Stimulated activated CD4-positive, alpha-beta T cell treated with anti-CD3 and anti-CD28 coated beads, Interleukin-4, amount 100 ng/mL, for 24 hours (primary cell): ENCODE results near the gene TK2.
"Not testable (repeated sequence)": the region's sequence is repeated elsewhere in the genome, so short reads cannot be mapped to it uniquely, and the experiment has no call there.

Experiments used
- DNase-seq: peaks from one replicate; pipeline ENCODE4 v3.0.0-alpha.2; 2020

Gene TK2

DNA sequence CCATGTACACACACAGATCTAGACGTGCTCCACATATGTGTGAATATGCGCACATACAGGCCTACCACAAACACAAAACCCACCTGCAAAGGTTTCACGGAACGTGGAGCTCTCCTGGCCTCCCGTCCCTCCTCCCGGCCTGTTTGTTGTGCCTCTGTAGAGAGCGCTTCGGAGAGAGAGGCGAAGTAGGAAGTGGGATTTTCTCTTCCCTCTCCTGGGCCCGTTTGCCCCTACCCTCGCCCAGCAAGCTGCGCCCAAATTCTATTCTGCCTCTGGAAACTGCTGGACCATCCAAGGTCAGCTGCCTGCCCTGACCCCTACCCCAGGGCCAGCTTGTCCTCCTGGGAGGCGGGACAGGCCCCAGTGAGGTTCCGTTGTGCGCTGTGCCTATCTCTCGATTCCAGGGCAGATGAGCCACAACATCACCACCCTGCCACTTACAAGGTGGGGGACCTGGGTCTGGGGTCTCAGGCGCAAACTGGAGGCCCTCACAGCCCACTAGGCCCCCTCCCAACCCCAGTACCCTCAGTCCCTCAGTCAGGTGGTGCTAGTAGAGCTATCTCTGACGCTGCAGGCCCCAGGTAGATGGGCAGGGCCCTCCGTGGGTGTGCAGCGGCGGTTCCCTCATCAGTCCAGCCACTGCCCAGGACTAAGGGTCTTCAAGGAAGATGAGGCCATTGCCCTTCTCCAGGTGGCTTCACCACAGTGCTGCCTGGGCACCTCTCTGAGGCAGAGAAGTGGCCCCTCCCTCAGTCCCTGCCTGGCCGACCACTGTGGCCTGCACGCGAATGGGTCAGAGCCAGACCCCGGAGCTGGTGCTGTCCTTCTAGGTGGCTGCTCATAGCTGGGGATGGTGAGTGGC is 68.6 kb downstream of the TK2 start:
- DNase-seq: no peak

DNA sequence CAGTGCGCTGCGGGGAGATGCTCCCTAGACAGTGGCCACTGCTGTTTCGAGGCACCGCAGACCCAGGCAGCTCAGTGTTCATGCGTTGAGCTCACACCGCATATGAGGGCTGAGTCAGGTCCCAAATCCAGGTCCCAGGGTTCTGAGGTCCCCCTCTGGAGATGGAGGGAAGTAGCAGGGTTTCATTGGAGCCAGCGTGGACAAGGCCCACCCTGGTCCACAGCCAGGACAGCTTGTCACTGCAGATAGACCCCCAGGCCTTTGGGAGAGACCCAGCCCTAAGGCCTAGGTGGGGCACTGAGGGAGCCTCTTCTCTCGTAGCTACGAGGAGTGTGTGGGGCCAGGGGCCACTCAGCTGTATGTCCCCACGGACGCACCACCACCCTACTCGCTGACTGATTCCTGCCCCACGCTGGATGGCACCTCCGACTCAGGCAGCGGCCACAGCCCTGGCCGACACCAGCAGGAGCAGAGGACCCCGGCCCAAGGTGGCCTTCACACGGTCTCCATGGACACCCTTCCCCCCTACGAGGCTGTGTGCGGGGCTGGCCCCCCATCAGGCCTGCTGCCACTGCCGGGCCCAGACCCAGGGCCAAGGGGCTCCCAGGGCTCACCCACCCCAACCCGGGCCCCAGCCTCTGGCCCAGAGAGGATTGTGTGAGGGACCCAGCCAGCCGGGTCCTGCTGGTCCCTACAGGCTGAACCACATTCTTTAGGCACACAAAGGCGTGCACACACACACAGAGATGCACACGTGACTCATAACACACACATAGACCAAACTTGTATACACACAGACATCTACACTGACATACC is 69.4 kb downstream of the TK2 start:
- DNase-seq: no peak

DNA sequence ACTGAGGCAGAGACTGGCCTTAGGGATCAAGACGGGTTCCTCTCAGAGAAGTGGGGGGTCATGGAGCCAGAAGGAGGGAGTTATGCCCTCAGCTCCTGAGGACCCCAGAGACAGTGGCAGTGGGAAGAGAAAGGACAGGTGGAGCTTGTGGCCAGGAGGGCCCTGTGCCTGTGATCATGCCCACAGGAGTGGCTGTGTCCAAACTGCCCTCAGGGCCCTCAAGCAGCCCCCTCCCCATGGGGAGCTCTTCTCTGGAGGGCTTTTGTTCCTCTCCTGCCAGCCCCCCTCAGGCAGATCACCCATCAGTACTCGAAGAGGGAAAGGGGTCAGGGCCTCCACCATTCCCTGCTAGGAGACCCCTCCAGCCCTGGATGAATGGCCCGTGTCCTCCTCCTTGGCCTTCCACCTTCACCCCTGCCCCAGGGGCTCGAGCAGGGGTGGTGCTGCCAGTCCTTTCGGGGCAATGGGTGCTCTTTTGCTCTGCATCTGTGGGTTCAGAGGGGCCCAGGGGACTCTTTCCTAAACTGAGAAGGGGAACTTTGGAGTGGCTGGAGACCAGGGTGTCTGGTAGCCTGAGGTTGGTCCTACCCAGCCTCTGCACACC is 70.2 kb downstream of the TK2 start:
- DNase-seq: no peak

DNA sequence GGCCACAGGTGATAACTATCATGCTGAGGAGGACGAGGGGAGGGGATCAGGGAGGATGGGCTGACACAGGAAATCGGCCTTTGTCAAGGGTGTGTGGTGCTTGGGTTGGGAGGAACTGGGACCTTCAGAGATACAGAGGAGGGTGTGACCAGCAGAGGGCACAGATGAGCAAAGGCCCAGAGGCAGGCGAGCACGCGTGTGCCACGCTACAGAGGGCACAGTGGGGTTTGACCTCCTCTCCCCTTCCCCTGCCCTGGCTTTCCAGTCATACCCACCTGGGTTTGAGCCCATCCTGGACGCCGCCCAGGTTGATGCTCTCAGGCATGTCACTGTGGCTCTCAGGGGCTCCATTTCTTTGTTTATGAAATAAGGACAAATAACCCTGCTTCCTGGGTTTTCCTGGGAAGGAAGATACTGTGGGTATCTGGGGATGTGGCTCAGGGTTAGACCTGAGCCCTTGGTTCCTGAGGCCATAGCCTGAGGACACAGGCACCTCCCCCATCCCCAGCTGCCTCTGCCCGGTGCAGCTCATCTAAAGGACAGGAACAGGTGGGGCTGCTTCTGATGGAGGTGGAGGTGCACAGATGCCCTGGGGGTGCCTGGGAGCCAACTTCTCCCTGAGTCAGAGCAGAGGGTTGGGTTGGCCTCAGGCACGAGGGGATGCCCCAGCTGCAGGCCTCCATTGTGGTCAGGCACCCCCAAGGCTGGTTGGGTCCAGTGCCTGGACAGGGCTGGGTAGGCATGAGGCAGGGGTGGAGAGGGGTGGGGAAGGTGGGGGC is 71.0 kb downstream of the TK2 start:
- DNase-seq: peak; percentile 87

DNA sequence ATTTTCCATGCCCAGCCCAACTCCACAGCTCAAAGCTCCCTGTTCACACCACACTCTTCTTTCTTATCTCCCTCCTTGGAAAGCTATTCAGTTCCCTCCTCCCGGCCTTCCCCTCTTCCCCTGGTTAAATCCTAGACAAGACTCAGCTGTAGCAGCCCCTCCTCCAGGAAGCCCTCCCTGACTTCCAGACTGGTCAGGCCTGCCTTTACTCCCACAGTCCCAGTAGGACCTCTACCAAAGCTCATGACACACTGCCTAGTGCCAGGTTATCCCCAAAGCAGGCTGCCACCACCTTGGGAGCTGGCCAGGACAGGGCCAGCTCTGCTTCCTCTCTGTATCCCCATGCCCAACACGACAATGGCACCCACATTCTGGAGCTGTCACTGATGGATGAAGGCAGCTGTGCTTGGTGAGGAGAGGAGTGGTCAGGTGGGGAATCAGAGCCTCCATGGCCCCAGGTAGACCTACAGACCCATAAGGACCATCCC is 72.8 kb downstream of the TK2 start:
- no peak for DNase-seq

DNA sequence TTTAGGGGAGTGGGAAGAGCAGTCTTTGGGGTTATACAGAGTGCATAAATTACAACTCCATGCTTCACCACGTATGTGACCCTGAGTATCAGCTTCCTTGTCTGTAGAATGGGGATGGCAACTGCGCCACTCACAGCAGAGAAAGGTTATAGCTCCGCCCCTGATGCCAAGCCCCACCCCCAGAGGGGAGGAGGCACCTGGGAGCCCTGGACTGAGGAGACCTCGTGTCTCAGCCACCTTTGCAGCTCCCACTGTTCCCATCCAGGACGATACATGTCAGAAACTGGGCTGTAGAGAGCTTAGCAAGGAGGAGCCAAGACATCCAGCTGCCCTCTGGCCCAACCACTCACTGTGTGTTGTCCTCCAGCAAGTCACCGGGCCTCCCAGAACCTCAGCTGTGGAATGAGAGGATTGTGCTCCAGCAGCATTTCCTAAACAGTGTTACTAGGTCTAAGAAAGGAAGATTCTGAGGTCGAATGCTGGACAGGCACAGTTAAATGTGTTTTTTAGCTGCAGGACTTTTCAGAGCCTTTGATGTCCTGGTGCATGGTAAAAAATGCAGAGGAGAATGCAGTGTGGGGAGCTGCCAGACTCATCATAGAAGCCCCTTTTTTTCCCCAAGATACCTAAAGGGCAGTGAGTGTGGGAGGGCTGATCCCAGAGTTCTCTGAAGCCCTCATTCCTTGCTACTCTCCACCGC is 73.4 kb downstream of the TK2 start:
- DNase-seq: peak; percentile 53

DNA sequence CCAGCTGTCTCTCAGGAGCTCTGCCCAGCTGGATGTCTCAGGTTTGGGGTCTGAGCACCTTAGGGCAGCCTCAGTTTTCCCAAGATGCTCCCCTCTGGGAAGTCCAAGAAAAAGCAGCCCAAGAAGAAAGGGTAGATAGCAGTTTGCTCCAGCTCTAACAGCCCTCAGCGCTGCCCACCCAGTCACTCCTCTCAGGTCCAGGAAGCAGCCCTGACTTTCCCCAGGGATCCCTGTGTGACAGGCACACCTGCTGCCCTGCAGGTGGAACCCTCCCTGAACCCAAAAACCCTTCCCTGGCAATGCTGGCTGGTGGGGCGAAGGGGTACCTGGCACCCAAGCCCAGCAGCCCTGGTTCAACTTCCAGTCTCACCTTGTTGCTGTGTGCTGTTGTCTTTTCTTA is 74.7 kb downstream of the TK2 start:
- no peak for DNase-seq

DNA sequence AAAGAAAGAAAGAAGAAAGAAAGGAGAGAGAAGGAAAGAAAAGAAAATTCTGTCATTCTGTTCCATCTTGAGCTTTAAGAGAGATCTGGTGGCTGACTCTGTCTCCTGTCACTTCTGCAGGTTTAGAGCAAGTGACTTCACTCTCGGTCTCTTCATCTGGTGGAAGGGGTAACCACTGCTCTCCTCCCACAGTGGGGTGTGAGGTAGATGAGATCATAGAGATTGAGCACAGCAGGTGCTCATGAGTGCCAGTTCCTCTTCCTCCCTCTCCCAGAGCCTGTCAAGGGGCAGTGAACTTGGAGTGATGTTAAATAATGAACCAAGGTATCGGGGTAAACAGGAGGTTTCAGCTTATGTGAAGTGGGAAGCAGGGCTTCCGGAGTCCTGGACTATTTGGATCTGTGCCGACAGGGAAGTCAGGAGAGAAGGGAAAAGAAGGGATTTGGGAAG is 75.1 kb downstream of the TK2 start:
- peak; percentile 68 for DNase-seq

DNA sequence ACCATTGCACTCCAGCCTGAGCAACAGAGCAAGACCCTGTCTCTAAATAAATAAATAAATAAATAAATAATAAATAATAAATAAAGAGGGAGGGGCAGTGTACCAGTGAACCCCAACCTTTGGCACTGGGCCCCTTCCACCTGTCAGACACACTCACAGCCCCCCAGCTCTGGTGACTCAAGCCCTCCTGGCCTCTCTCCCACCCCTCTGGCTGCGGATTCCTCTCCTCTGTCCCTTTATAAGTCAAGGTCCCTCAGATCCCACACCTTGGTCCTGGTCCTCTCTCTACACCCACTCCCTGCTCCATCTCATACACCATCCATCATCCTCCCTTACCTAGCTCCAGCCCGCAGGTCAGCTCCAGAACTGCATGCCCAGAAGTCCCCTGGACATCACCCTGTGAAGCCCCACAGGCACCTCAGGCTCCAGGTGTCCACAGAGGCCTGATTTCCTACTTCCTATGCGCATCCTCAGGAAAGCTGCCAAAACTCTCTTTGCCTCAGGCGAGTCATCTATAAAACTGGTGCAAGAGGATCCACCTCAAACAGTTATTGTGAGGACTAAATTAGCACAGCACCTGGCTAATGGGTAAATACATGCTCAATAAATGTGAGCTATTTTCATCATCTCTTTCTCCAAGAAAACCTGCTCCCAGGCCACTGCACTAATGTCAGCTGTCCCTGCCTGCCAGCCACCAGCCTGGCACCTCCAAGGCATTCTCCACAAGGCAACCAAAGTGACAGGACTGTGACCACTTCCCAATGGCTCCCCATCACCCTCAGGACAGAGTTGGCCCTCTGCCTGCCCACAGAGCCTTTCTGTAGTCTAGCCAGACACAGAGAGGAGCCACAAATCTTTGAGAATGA is 76.0 kb downstream of the TK2 start:
- DNase-seq: no peak

DNA sequence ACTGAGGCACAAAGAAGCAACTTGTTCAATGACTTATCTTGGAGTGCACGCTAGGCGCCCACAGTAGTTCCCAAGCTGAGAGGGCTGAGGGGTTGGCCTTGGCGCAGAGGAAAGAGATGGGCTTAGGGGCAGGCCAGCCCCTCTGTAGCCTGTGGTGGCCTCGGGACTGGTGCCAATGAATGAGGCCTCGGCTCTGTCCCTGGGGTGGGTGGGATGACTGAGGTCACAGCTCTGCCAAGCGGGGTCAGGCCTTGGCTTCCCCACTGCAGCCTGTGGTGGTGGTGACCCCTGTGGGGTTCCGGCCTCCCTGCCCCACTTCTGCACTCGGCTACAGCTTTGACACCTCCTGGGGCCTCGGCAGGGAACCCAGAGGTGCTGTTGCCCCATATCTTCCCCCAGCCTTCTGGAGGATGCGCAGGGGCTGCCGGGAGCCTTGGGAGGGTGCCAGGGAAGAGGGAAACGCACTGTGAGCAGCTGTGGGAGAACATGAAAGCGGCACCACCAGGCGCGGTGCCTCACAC is 76.8 kb downstream of the TK2 start:
- DNase-seq: no peak

DNA sequence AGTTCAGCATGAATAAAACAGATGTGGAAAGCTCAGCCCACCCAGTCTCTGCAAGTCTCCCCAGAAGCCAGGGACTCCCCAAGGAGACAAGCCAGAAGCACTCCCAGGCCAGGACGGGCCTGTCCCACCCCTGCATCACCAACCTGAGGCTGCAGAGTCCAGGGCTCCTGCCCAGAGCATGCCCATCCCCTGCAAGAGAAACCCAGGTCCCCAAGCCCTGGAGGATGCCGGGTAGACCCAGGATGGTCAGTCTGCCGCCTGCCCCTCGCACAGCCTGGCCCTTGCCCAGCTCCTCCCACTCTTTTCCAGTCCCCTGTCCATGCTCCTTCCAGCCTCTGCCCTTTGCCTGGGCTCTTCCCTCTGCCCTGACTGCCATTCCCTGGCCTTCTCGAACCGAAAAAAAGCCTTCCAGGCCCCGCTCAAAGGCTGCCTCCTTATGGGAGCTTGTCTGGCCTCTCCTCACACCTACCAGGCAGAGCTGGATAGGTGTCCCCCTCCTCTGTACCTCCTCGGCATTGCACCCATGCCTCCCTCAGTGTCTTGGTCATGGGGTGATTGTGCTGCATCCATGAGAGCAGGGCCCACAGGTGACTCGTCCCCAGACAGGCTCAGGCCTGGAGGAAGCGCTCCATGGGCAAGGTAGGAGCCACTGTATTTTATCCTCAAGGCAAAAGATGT is 78.1 kb downstream of the TK2 start:
- DNase-seq: no peak

DNA sequence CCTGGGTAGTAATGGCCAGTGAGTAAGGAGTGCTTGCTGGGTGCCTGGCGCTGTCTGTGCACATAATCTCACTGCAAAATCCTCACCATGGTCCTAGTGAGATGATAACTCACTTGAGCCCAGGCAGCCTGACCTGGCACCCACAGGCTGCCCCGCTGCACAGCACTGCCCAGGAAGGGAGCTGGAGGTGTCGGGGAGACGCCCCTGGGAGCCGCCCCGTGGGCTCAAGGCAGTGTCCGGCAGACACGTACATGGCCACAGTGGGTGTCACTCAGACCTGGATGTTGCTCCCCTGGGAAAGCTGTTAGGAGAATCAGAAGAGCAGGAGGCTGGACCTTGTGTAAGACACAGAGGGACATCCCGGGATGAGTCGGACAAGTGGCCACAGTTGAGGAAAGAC is 78.7 kb downstream of the TK2 start:
- DNase-seq: no peak

DNA sequence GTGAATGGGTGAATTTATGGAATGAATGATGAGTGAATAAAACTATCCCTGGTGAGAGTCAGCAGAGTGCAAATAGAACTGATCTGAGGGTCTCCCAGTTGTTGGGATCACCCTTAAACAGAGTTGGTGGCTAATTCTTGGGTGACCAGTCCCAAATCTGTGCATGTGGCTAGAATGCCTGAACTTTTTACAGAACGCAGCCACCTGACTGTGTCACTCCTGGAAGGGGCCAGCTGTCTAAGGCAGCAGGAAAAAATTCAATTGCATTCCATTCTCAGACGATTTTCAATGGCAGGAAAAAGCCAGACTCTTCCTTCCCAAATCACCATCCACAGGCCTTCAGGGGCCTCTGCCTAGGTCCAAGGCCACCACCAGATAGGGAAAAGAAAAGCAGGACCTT is 79.4 kb downstream of the TK2 start:
- no peak for DNase-seq

DNA sequence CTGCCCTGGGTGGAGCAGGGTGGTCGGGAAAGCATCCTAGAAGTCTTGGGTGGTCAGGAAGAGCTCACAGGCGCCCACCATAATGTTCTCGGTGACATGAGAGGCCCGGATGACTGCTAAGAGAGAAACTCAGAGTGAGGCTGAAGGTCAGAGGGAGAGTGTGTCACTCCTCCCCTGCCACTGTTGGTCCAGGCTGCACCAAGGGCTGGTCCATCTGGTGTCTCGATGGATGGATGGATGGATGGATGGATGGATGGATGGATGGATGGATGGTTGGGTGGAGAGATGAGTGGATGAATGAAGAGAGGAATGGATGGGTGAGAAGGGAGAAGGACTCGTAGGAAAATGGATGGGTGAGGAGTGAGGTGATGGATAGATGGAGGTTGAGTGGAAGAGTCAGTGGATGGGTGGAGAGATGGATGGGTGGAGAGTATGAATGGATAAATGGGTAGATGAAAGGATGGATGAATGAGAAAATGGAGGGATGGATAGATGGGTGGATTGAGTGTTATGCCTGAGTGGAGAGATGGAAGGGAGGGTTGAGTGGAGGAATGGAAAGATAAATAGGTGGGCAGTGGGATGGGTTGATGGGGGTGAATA is 79.9 kb downstream of the TK2 start:
- no peak for DNase-seq

DNA sequence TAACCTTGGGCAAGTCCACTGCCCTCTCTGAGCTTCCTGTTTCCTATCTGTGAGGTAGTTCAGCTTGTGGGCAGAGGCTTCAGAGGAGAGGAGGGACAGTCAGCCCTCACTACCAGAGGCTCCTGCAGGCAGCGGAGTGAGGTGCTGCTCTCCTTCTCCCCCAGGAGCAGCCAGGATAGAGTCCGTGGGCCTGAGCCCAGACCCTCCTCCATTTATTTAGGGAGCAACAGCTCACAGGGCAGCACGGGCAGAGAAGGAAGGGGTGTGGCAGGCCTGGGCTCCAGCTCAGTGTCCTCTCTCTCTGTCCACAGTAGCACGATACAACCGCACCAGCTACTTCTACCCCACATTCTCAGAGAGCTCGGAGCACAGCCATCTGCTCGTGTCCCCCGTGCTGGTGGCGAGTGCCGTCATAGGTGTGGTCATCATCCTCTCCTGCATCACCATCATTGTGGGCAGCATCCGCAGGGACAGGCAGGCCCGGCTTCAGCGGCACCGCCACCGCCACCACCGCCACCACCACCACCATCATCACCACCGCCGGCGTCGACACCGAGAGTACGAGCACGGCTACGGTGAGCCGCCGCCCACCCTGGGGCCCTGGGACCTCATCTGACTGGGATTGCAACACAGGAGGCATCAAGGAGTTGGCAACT is 80.5 kb downstream of the TK2 start:
- no peak for DNase-seq

DNA sequence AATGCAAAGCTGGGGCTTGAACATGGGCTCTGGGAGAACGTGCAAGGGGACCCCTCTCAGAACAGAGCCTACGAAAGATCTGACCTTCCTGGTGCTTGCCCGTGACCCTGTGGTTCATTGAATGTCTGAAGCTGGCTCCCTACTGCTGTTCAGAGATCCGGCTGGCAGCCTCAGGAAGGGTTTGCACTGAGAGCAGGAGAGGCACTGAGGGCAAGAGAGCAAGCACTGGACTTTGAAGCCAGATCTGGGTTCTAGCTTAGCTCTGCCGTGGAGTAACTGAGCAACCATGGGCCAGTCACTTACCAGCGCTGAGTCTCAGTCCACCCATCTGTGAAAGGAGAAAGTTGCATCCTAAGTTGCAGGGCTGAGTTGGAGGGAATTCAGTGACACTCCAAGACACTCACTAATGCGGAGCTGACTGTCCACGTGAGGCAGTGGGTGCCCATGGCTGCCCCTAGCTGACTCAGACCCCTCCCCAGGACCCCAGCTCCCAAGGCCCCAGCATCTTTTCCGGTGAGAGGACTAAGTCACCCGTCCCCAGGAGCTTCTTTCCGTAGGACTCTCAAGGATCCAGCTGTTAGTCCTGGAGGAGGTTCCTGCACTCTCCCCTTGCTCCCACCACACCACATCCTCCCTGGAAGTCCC is 81.5 kb downstream of the TK2 start:
- no peak for DNase-seq

DNA sequence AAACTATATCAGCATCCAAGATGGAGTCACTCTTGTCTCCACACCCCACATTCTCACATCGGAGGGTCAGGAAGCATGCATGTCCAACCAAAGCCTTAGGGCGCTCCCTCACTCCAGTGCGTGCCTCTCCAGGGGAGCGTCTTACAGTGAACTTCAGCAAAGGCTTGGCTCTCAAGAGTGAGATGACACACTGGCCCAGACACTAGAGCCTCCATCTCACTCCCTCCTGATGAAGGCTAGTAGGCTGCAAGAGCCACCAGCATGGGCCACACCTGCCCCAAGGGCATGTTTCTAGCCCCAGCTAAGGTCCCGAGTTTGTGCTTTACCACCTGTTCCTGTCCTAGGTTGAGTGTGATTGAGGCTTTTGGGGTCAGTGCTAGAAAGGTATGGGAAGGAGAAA is 82.3 kb downstream of the TK2 start:
- DNase-seq: no peak

DNA sequence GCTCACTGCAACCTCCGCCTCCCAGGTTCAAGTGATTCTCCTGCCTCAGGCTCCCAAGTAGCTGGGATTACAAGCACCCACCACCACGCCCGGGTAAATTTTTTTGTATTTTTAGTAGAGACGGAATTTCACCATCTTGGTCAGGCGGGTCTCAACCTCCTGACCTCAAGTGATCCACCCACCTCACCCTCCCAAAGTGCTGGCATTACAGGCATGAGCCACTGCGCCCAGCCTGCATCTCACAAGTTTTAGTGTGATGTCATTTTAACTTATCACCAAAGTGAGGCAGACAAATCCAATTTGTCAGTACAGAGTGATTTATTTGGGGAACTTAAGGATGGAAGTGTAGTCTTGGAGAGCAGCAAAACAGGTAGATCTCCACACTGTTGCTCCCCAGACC is 83.3 kb downstream of the TK2 start:
- not testable (repeated sequence) for DNase-seq

DNA sequence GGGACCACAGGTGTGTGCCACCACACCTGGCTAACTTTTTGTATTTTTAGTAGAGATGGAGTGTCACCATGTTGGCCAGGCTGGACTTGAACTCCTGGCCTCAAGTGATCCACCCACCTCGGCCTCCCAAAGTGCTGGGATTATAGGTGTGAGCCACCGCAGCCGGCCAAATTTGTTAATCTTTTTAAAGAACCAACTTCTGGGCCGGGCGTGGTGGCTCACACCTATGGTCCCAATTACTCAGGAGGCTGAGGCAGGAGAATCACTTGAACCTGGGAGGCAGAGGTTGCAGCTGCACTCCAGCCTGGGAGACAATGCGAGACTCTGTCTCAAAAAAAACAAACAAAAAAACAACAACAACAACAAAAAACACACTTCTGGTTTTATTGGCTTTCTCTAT is 84.0 kb downstream of the TK2 start:
- not testable (repeated sequence) for DNase-seq
